D721Med (cell line): ENCODE results near the gene KCNK10.

ENCODE experiments used
- DNase-seq: peaks from one replicate; pipeline ENCODE4 v3.0.0; 2011; ENCODE audit warnings: low spot score; ENCODE audit not compliant: insufficient read length
- FAIRE-seq: peaks from 2 replicates; lab custom pipeline; 2011; peaks lifted over from hg19 to GRCh38; lab: Jason Lieb, UNC
- CTCF ChIP-seq: IDR thresholded peaks from 2 replicates; pipeline ENCODE4 v1.5.1; 2012; ENCODE audit warnings: mild to moderate bottlenecking, control low read depth; ENCODE audit not compliant: insufficient read depth; ENCODE audit errors: missing control alignments

KCNK10 gene

GRCh38 chr14:88156127-88156526 is 166.9 kb downstream of the KCNK10 start:
- no peak for DNase-seq
- no peak for FAIRE-seq
- TF ChIP-seq CTCF, result no peak

GRCh38 chr14:88154926-88155325 is 168.1 kb downstream of the KCNK10 start:
- DNase-seq, result no peak
- TF ChIP-seq CTCF, result no peak
- no peak for FAIRE-seq

GRCh38 chr14:88154321-88154720 is 168.7 kb downstream of the KCNK10 start:
- FAIRE-seq, result no peak
- DNase-seq, result no peak
- no peak for TF ChIP-seq CTCF

- FAIRE-seq, result no peak
- TF ChIP-seq CTCF, result no peak
- DNase-seq, result no peak
Measured at GRCh38 chr14:88146881-88147649, 176.0 kb downstream of the KCNK10 start.

GRCh38 chr14:88143810-88144209 is 179.3 kb downstream of the KCNK10 start:
- TF ChIP-seq CTCF, result no peak
- DNase-seq, result no peak
- no peak for FAIRE-seq

GRCh38 chr14:88142997-88143396 is 180.1 kb downstream of the KCNK10 start:
- no peak for TF ChIP-seq CTCF
- DNase-seq (no peak), FAIRE-seq (no peak)

- no peak for DNase-seq
- no peak for TF ChIP-seq CTCF
- no peak for FAIRE-seq
Measured at GRCh38 chr14:88140874-88141273, 182.2 kb downstream of the KCNK10 start.
